H1 (cell line): ENCODE data around the gene MOK. TPM values are rescaled to one million over a fixed set of nuclear protein-coding genes. Genes with fewer than 3 reads are reported as not detected.

ENCODE experiments used
- CTCF ChIA-PET: fragments of 300-600 bp; sonication (Branson Sonifier 250); formaldehyde crosslinking; loops from one replicate; lab custom pipeline; 2021; ENCODE audit not compliant: partially characterized antibody; lab: Charles Lee
- POLR2A ChIA-PET: fragments of 300-600 bp; sonication (Branson Sonifier 250); formaldehyde crosslinking; loops from one replicate; lab custom pipeline; 2021; ENCODE audit warnings: inconsistent platforms; ENCODE audit not compliant: partially characterized antibody; lab: Charles Lee
- DNase-seq, 2 experiments: peaks; one replicate each; pipeline versions ENCODE4 v3.0.0 to v3.0.0-alpha.2; 2010 to 2022; ENCODE audit warnings: low spot score in 2 of 2, low read depth in 1 of 2, mixed read lengths in 1 of 2
- FAIRE-seq: peaks from 2 replicates; lab custom pipeline; 2011; peaks lifted over from hg19 to GRCh38; lab: Jason Lieb, UNC
- H2AFZ ChIP-seq: 2 replicates; pipeline ENCODE4 v1.8.1; 2012; ENCODE audit warnings: low read length, inconsistent platforms
- H2AK5ac ChIP-seq: 2 replicates; pipeline ENCODE4 v1.6.1; 2013; ENCODE audit warnings: low read depth, low read length
- H2BK120ac ChIP-seq: replicated peaks from 2 replicates; pipeline ENCODE3; 2013; ENCODE audit warnings: low read depth, low read length, inconsistent platforms
- H2BK12ac ChIP-seq: 2 replicates; pipeline ENCODE4 v1.6.1; 2013; ENCODE audit warnings: low read depth, low read length
- H2BK15ac ChIP-seq: 2 replicates; pipeline ENCODE4 v1.6.1; 2013; ENCODE audit warnings: low read length
- H2BK20ac ChIP-seq: 2 replicates; pipeline ENCODE4 v1.6.1; 2013; ENCODE audit warnings: low read length
- H2BK5ac ChIP-seq: 2 replicates; pipeline ENCODE4 v1.6.1; 2013; ENCODE audit warnings: low read depth, low read length
- H3K14ac ChIP-seq: 2 replicates; pipeline ENCODE4 v1.6.1; 2013; ENCODE audit warnings: inconsistent platforms; ENCODE audit not compliant: insufficient read length
- H3K18ac ChIP-seq: 2 replicates; pipeline ENCODE4 v1.6.1; 2013; ENCODE audit warnings: low read length; ENCODE audit errors: extremely low read depth
- H3K23ac ChIP-seq: 2 replicates; pipeline ENCODE4 v1.6.1; 2013; ENCODE audit warnings: inconsistent platforms; ENCODE audit not compliant: insufficient read length
- H3K23me2 ChIP-seq: 2 replicates; pipeline ENCODE4 v1.6.1; 2013; ENCODE audit warnings: low read depth, low read length
- H3K27ac ChIP-seq: 2 replicates; pipeline ENCODE4 v1.6.1; 2011; ENCODE audit warnings: low read depth, low read length, inconsistent platforms
- H3K27me3 ChIP-seq, 4 experiments: replicated peaks in 1 of 4; 1 replicate in 1 of 4; 2 replicates in 3 of 4; pipeline versions ENCODE4 v1.6.1 to v1.8.1; 2011 to 2013; ENCODE audit warnings: low read length in 3 of 4, mild to moderate bottlenecking in 3 of 4, inconsistent platforms in 2 of 4, mixed read lengths in 2 of 4, moderate library complexity in 1 of 4; ENCODE audit not compliant: control insufficient read depth in 3 of 4, insufficient read depth in 3 of 4; ENCODE audit errors: extremely low read depth in 1 of 4
- H3K36me3 ChIP-seq, 4 experiments: 2 replicates each; pipeline versions ENCODE4 v1.6.1 to v1.8.1; 2011 to 2013; ENCODE audit warnings: mild to moderate bottlenecking in 4 of 4, low read length in 3 of 4, moderate library complexity in 2 of 4, control low read depth in 1 of 4, inconsistent platforms in 1 of 4; ENCODE audit not compliant: insufficient read depth in 4 of 4, control insufficient read depth in 2 of 4
- H3K4ac ChIP-seq: replicated peaks from 2 replicates; pipeline ENCODE3; 2013; ENCODE audit warnings: low read length, low read depth, mixed read lengths, inconsistent platforms; ENCODE audit not compliant: insufficient read length
- H3K4me1 ChIP-seq, 4 experiments: replicated peaks in 1 of 4; 1 replicate in 1 of 4; 2 replicates in 3 of 4; pipeline versions ENCODE4 v1.6.1 to v1.8.1; 2011 to 2013; ENCODE audit warnings: low read length in 3 of 4, inconsistent platforms in 2 of 4, mixed read lengths in 1 of 4; ENCODE audit not compliant: insufficient read depth in 4 of 4, control insufficient read depth in 3 of 4
- H3K4me2 ChIP-seq, 2 experiments: 2 replicates each; pipeline versions ENCODE4 v1.6.1 to v1.8.1; 2011 to 2013; ENCODE audit warnings: low read depth in 2 of 2, low read length in 2 of 2, control low read depth in 1 of 2, inconsistent platforms in 1 of 2, mild to moderate bottlenecking in 1 of 2; ENCODE audit not compliant: insufficient read depth in 1 of 2
- H3K4me3 ChIP-seq, 4 experiments: fragments of 200-600, 300-600 bp in 1 of 4; sonication (generic), shearing (Covaris generic), sonication (Bioruptor Twin) in 1 of 4; 2 replicates each; pipeline versions ENCODE4 v1.5.1 to v1.8.1; 2011 to 2016; ENCODE audit warnings: low read length in 4 of 4, low read depth in 3 of 4, control low read depth in 2 of 4, inconsistent platforms in 2 of 4, mild to moderate bottlenecking in 2 of 4, mixed read lengths in 1 of 4, moderate library complexity in 1 of 4; ENCODE audit not compliant: insufficient read depth in 2 of 4; ENCODE audit errors: extremely low read depth in 1 of 4
- H3K56ac ChIP-seq: replicated peaks from 2 replicates; pipeline ENCODE3; 2013; ENCODE audit warnings: low read depth, mild to moderate bottlenecking, mixed read lengths, low read length, inconsistent platforms; ENCODE audit not compliant: insufficient read length
- H3K79me1 ChIP-seq: 2 replicates; pipeline ENCODE4 v1.6.1; 2013; ENCODE audit warnings: low read depth, low read length, control low read depth
- H3K79me2 ChIP-seq, 2 experiments: 2 replicates each; pipeline versions ENCODE4 v1.6.1 to v1.8.1; 2012 to 2013; ENCODE audit warnings: low read length in 2 of 2, mild to moderate bottlenecking in 2 of 2, inconsistent platforms in 1 of 2; ENCODE audit not compliant: insufficient read depth in 2 of 2, control insufficient read depth in 1 of 2
- H3K9ac ChIP-seq, 4 experiments: replicated peaks in 1 of 4; 1 replicate in 1 of 4; 2 replicates in 3 of 4; pipeline versions ENCODE4 v1.6.1 to v1.8.1; 2011 to 2013; ENCODE audit warnings: low read depth in 3 of 4, low read length in 3 of 4, control low read depth in 2 of 4, mild to moderate bottlenecking in 2 of 4, moderate library complexity in 2 of 4, inconsistent platforms in 1 of 4; ENCODE audit errors: extremely low read depth in 1 of 4
- H3K9me3 ChIP-seq, 2 experiments: 2 replicates each; pipeline versions ENCODE4 v1.6.1 to v1.8.1; 2012 to 2013; ENCODE audit warnings: mild to moderate bottlenecking in 2 of 2, moderate library complexity in 2 of 2, control low read depth in 1 of 2, inconsistent platforms in 1 of 2, low read depth in 1 of 2, low read length in 1 of 2, mixed read lengths in 1 of 2; ENCODE audit not compliant: insufficient read depth in 2 of 2
- H4K20me1 ChIP-seq, 2 experiments: replicated peaks in 1 of 2; 2 replicates each; pipeline versions ENCODE3 to v1.8.1; 2011 to 2013; ENCODE audit warnings: inconsistent platforms in 2 of 2, low read length in 2 of 2, mild to moderate bottlenecking in 1 of 2; ENCODE audit not compliant: insufficient read depth in 2 of 2, control insufficient read depth in 1 of 2
- H4K5ac ChIP-seq: 2 replicates; pipeline ENCODE4 v1.6.1; 2013; ENCODE audit warnings: low read length, low read depth, mixed read lengths, inconsistent platforms; ENCODE audit not compliant: insufficient read length
- H4K8ac ChIP-seq: 2 replicates; pipeline ENCODE4 v1.8.0; 2013; ENCODE audit warnings: mild to moderate bottlenecking, moderate library complexity, low read length, inconsistent platforms; ENCODE audit not compliant: insufficient read depth; ENCODE audit errors: extremely low read depth
- H4K91ac ChIP-seq: replicated peaks from 2 replicates; pipeline ENCODE3; 2013; ENCODE audit warnings: low read length, mixed read lengths, inconsistent platforms; ENCODE audit not compliant: insufficient read length
- CHD1 ChIP-seq: IDR thresholded peaks from 2 replicates; pipeline ENCODE4 v1.6.1; 2012; ENCODE audit warnings: low read depth, low read length, improper control_type of control experiment
- KDM1A ChIP-seq: fragments of 200-600, 300-600 bp; sonication (generic); IDR thresholded peaks from 2 replicates; pipeline ENCODE4 v1.7.1; 2016; ENCODE audit warnings: mild to moderate bottlenecking, low read length, borderline replicate concordance
- KDM4A ChIP-seq: IDR thresholded peaks from one replicate; pipeline ENCODE4 v1.7.1; 2012; ENCODE audit warnings: low read depth, mild to moderate bottlenecking, moderate library complexity, low read length, inconsistent platforms; ENCODE audit not compliant: severe bottlenecking
- MAFK ChIP-seq: IDR thresholded peaks from 2 replicates; pipeline ENCODE4 v1.6.1; 2012; ENCODE audit warnings: low read depth, mild to moderate bottlenecking, improper control_type of control experiment, low read length
- PHF8 ChIP-seq: fragments of 200-600 bp; sonication (generic); conservative IDR thresholded peaks from 2 replicates; pipeline ENCODE4 v1.7.1; 2012; ENCODE audit warnings: low read depth, mild to moderate bottlenecking, inconsistent platforms, low read length, moderate library complexity
- TCF12 ChIP-seq: IDR thresholded peaks from 2 replicates; pipeline ENCODE4 v1.6.1; 2011; ENCODE audit warnings: low read depth, mild to moderate bottlenecking, low read length
- WGBS, 2 experiments: shearing (Covaris generic) in 1 of 2; methylation state at CpG; one replicate each; pipeline versions ENCODE4 v1.1.6 to v1.1.7; 2013 to 2015; ENCODE audit warnings: low lambda C conversion rate in 2 of 2, mixed read lengths in 2 of 2, inconsistent platforms in 1 of 2, low coverage in 1 of 2, missing lambda C conversion rate in 1 of 2; ENCODE audit not compliant: insufficient replicate concordance in 2 of 2, insufficient coverage in 1 of 2, insufficient read length in 1 of 2; ENCODE audit errors: extremely low coverage in 1 of 2, missing lambda C conversion rate in 1 of 2; 5-methylcytosine and 5-hydroxymethylcytosine counted together
- polyA plus RNA-seq, 7 experiments: library from polyadenylated mRNA; depleted of rRNA in 3 of 7; stranded (reverse) in 5 of 7; unstranded in 2 of 7; fragments of >200 nt in 5 of 7; fragments of 200-250 nt in 2 of 7; gene quantifications; 1 replicate in 5 of 7; 2 replicates in 1 of 7; 4 replicates in 1 of 7; pipeline versions ENCODE4 v1.2.1 to v1.2.3, GENCODE V29; 2011 to 2013; ENCODE audit warnings: missing spikeins in 2 of 7, mixed read lengths in 2 of 7
- total RNA-seq: library from RNA; stranded (reverse); fragmentation: NEBNext Ultra II Directional; extraction: Animal tissue kit (Norgen Biotek cat#: 25700); gene quantifications from 2 replicates; pipeline ENCODE4 v1.2.1, GENCODE V29; 2021

MOK gene
- total and polyA plus RNA-seq, 2 of the 8 experiments (the other 6 are each of a cell fraction or from before 2014, with no cell fraction given) = 2.1 to 2.5 TPM

DNA sequence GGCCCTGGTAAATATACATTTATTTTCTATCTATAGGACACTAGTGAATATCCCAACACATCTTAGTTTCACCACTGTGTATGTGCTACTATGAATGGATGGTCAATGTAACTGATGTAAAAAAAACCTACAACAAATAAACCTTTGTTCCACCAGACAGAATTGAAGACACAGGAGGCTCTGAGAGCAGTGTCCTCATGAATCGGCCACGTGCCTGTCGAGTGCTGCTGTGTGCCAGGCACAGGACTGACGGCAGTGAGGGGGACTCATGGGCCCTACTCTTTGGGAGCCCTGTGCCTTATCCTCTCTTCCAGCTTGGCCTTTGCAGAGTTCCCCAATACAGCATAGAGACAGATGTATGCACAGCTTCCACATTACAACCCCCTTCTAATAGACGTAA lies 39.5 kb upstream of the MOK start:
- Histone ChIP-seq H3K79me1 (no peaks in the 10 kb centered on the region), H3K23me2 (no peaks in the 10 kb centered on the region), H2BK12ac (no peak overlapping the region), H2BK15ac (no peak overlapping the region), H3K56ac (no peak overlapping the region), H3K27ac (no peak overlapping the region), H2BK120ac (no peak overlapping the region), H2AFZ (no peak overlapping the region), H3K4me3 (no peak overlapping the region), H2BK5ac (no peak overlapping the region; the same call in 1 of the 2 replicates), H4K91ac (no peak overlapping the region), H3K36me3 (peaks cover 2 to 27% (median 10%) of the 10 kb centered on the region in 4 experiments; a peak in 6 of 8 replicates), H3K4me2 (no peak overlapping the region), H2AK5ac (no peak overlapping the region), H3K4ac (no peak overlapping the region), H3K23ac (no peak overlapping the region), H3K18ac (no peak overlapping the region), H3K14ac (no peak overlapping the region), H3K79me2 (no peaks in the 10 kb centered on the region), H3K9ac (no peak overlapping the region), H4K8ac (no peak overlapping the region), H3K9me3 (no peaks in the 10 kb centered on the region), H2BK20ac (no peak overlapping the region), H3K27me3 (no peaks in the 10 kb centered on the region), H4K5ac (no peak overlapping the region), H4K20me1 (no peaks in the 10 kb centered on the region), H3K4me1 (no peaks in the 10 kb centered on the region)
- TF ChIP-seq KDM4A (no peak), TCF12 (no peak), PHF8 (no peak), MAFK (no peak), CHD1 (no peak), KDM1A (no peak)
- FAIRE-seq = no peak
- no peak for DNase-seq
- ChIA-PET CTCF (no interaction called here), POLR2A (interaction anchor here (1.1 to 2.0 kb wide), 2 partner anchors 11 to 14 kb away, joined by 4 to 6 read pairs; no protein-coding TSS in a partner anchor)
- 98% methylated on average over 5 of the region's 5 CpGs; no CpG with 5 or more reads in 1 of the 2 experiments for WGBS, 2 experiments
